ENCODE measurements around the gene EBF3. TPM values are rescaled to one million over a fixed set of nuclear protein-coding genes. Genes with fewer than 3 reads are reported as not detected.
A peak's percentile ranks its signal among the peaks of the same experiment; 100 is the strongest.

EBF3 gene
- total RNA-seq, 1 donor from 2014 or later: 544 TPM

GRCh38 chr10:129966370-129966888 is 2.4 kb upstream of the EBF3 start:
- peaks cover 40% of the 10 kb centered on the region for H3K27me3 Mint-ChIP-seq (ENCODE audit: unreplicated experiment)
- H3K36me3 Mint-ChIP-seq (ENCODE audit: unreplicated experiment): peaks cover 14% of the 10 kb centered on the region
- H3K27ac Mint-ChIP-seq (ENCODE audit: unreplicated experiment): peak overlapping the region; percentile 98
- peak overlapping the region; percentile 99 for H3K4me3 Mint-ChIP-seq (ENCODE audit: unreplicated experiment)
- no peak for TF ChIP-seq CTCF (IDR thresholded peaks at IDR 0.05; ENCODE audit: partially characterized antibody, unreplicated experiment)
- H3K9me3 Mint-ChIP-seq (ENCODE audit: unreplicated experiment): peaks cover 42% of the 10 kb centered on the region
- DNase-seq: peak; percentile 45
- H3K4me1 Mint-ChIP-seq (ENCODE audit: low read depth, unreplicated experiment): peaks cover 18% of the 10 kb centered on the region

- Mint-ChIP-seq H3K27me3 (ENCODE audit: unreplicated experiment) (peaks cover 45% of the 10 kb centered on the region), H3K4me1 (ENCODE audit: low read depth, unreplicated experiment) (peaks cover 17% of the 10 kb centered on the region), H3K9me3 (ENCODE audit: unreplicated experiment) (peaks cover 46% of the 10 kb centered on the region), H3K4me3 (ENCODE audit: unreplicated experiment) (peak overlapping the region; percentile 99), H3K27ac (ENCODE audit: unreplicated experiment) (peak overlapping the region; percentile 98), H3K36me3 (ENCODE audit: unreplicated experiment) (peaks cover 19% of the 10 kb centered on the region)
- no peak for TF ChIP-seq CTCF (IDR thresholded peaks at IDR 0.05; ENCODE audit: partially characterized antibody, unreplicated experiment)
- peak; percentile 36 for DNase-seq
Measured at GRCh38 chr10:129965959-129966358, 1.9 kb upstream of the EBF3 start.

DNA sequence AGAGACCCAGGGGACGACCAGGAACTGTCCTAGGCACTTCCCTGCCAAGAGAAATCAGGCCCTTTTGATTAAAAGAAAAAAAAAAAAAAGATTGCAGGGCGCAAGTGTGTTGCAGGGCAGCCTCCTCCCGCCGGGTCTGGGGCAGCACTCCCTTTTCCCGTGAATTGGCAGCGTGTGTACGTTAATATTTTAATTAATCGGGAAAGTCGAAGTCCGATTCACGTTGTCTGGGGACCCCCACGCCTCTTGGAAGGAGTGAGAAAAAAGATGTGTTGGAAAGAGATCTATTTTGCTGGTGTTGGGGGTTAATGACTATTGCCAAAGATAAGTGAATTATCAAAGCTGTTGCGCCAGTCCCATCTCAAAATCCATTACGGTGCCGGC is 1.3 kb upstream of the EBF3 start:
- Mint-ChIP-seq H3K4me1 (ENCODE audit: low read depth, unreplicated experiment) (peaks cover 14% of the 10 kb centered on the region), H3K36me3 (ENCODE audit: unreplicated experiment) (peaks cover 24% of the 10 kb centered on the region), H3K27me3 (ENCODE audit: unreplicated experiment) (peaks cover 50% of the 10 kb centered on the region), H3K27ac (ENCODE audit: unreplicated experiment) (peak overlapping the region; percentile 98), H3K9me3 (ENCODE audit: unreplicated experiment) (peaks cover 51% of the 10 kb centered on the region), H3K4me3 (ENCODE audit: unreplicated experiment) (peak overlapping the region; percentile 99)
- TF ChIP-seq CTCF (IDR thresholded peaks at IDR 0.05; ENCODE audit: partially characterized antibody, unreplicated experiment): no peak
- DNase-seq: no peak

DNA sequence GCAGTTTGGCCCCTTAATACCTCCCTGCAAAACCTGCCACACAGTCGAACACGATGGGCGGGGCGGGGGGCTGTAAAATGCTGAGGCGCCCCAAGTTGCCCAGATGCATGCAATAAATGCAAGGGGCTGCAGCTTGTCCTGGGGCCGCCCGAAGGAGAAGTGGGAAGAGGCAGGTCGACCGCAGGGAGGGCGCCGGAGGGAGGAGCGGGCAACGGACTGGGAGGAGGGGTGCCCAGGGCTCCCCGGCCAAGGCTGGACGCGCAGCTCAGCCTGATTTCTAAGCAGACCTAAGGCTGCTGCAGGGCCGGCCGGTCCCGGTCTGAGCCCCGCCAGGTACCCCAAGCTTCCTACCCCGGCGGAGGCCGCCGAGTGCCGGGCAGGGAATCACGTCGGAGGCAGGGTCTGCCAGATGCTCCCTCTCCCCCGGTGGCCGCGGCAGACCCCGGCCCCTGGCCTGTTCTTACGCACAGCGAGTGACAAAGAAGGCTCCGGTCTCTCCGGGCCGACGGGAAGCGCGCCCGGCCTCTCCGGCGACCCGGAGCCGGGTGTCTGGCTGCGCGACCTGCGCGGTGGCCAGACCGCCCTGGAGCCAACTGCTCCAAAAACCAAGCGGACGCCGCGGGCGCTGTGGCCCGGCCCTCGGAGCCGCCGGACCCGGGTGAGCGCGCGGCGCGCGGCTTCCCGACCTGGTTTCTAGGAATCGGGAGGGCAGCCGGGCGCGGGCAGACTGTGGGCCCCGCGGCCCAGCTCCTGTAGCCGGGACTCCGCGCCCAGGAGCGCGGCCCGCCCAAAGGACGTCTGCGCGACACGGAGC is 744 bp upstream of the EBF3 start:
- Mint-ChIP-seq H3K27ac (ENCODE audit: unreplicated experiment) (peak overlapping the region; percentile 98), H3K27me3 (ENCODE audit: unreplicated experiment) (peaks cover 52% of the 10 kb centered on the region)

More for the DNA sequence above, 744 bp upstream of the EBF3 start:
- H3K36me3 Mint-ChIP-seq (ENCODE audit: unreplicated experiment): peaks cover 28% of the 10 kb centered on the region
- H3K4me3 Mint-ChIP-seq (ENCODE audit: unreplicated experiment): peak overlapping the region; percentile 99
- peaks cover 51% of the 10 kb centered on the region for H3K9me3 Mint-ChIP-seq (ENCODE audit: unreplicated experiment)
- no peak for TF ChIP-seq CTCF (IDR thresholded peaks at IDR 0.05; ENCODE audit: partially characterized antibody, unreplicated experiment)
- peaks cover 9% of the 10 kb centered on the region for H3K4me1 Mint-ChIP-seq (ENCODE audit: low read depth, unreplicated experiment)
- peak; percentile 71 for DNase-seq

Data from glutamatergic neuron (in vitro differentiated cells).